ENCODE data around the gene FAM120B. TPM values are rescaled to one million over a fixed set of nuclear protein-coding genes. Genes with fewer than 3 reads are reported as not detected.
"Not testable (repeated sequence)": the region's sequence is repeated elsewhere in the genome, so short reads cannot be mapped to it uniquely, and the experiment has no call there.

Gene FAM120B
- total RNA-seq, 1 experiment from 2014 or later: 15.2 TPM

DNA sequence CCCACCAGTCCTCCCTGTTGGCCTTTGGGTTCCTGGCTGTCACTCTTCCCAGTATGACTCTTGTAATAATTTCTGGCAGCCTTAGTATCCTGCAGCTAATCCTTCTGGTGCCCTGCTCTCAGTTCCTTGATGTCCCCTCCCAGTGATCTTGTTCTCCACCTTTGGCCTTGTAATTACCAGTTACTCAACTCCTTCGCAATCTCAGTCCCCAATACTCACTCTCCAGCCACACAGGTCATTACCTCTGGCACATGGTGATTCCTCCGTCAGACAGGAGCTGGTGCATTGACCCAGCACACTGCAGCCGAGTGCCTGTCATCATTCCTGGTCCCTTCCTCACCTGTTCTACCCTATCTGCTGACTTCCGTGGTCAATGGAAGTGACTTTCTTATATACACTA, 101.4 kb downstream of the FAM120B start:
- no peak for ATAC-seq
- Mint-ChIP-seq H3K27me3 (ENCODE audit: low read depth) (no peaks in the 10 kb centered on the region), H3K4me1 (peaks cover 19% of the 10 kb centered on the region), H3K36me3 (peaks cover 28% of the 10 kb centered on the region), H3K27ac (no peak overlapping the region), H3K9me3 (no peaks in the 10 kb centered on the region), H3K4me3 (no peak overlapping the region)
- no peak for TF ChIP-seq OVOL2 (CRISPR knock-in tag; IDR thresholded peaks at IDR 0.05; ENCODE audit: borderline replicate concordance)
- no peak for TF ChIP-seq ZNF121 (CRISPR knock-in tag; IDR thresholded peaks at IDR 0.05)
- no peak for TF ChIP-seq TP53 (CRISPR knock-in tag; IDR thresholded peaks at IDR 0.05)
- TF ChIP-seq TCF7 (CRISPR knock-in tag; IDR thresholded peaks at IDR 0.05; ENCODE audit: low read depth): no peak
- TF ChIP-seq, protein P1, sequence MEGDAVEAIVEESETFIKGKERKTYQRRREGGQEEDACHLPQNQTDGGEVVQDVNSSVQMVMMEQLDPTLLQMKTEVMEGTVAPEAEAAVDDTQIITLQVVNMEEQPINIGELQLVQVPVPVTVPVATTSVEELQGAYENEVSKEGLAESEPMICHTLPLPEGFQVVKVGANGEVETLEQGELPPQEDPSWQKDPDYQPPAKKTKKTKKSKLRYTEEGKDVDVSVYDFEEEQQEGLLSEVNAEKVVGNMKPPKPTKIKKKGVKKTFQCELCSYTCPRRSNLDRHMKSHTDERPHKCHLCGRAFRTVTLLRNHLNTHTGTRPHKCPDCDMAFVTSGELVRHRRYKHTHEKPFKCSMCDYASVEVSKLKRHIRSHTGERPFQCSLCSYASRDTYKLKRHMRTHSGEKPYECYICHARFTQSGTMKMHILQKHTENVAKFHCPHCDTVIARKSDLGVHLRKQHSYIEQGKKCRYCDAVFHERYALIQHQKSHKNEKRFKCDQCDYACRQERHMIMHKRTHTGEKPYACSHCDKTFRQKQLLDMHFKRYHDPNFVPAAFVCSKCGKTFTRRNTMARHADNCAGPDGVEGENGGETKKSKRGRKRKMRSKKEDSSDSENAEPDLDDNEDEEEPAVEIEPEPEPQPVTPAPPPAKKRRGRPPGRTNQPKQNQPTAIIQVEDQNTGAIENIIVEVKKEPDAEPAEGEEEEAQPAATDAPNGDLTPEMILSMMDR (IDR thresholded peaks at IDR 0.05): no peak
- no peak for TF ChIP-seq IRF1 (CRISPR knock-in tag; IDR thresholded peaks at IDR 0.05)
- TF ChIP-seq, protein P2, sequence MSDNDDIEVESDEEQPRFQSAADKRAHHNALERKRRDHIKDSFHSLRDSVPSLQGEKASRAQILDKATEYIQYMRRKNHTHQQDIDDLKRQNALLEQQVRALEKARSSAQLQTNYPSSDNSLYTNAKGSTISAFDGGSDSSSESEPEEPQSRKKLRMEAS (CRISPR knock-in tag; IDR thresholded peaks at IDR 0.05): no peak
- TF ChIP-seq EMX1 (CRISPR knock-in tag; IDR thresholded peaks at IDR 0.05): no peak
- TF ChIP-seq, protein P3, sequence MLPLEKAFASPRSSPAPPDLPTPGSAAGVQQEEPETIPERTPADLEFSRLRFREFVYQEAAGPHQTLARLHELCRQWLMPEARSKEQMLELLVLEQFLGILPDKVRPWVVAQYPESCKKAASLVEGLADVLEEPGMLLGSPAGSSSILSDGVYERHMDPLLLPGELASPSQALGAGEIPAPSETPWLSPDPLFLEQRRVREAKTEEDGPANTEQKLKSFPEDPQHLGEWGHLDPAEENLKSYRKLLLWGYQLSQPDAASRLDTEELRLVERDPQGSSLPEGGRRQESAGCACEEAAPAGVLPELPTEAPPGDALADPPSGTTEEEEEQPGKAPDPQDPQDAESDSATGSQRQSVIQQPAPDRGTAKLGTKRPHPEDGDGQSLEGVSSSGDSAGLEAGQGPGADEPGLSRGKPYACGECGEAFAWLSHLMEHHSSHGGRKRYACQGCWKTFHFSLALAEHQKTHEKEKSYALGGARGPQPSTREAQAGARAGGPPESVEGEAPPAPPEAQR (CRISPR knock-in tag; IDR thresholded peaks at IDR 0.05): no peak
- TF ChIP-seq, protein P4, sequence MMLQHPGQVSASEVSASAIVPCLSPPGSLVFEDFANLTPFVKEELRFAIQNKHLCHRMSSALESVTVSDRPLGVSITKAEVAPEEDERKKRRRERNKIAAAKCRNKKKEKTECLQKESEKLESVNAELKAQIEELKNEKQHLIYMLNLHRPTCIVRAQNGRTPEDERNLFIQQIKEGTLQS (CRISPR knock-in tag; conservative IDR thresholded peaks at IDR 0.05): no peak
- TF ChIP-seq CDX4 (CRISPR knock-in tag; IDR thresholded peaks at IDR 0.05; ENCODE audit: borderline replicate concordance): no peak
- TF ChIP-seq, protein P5, sequence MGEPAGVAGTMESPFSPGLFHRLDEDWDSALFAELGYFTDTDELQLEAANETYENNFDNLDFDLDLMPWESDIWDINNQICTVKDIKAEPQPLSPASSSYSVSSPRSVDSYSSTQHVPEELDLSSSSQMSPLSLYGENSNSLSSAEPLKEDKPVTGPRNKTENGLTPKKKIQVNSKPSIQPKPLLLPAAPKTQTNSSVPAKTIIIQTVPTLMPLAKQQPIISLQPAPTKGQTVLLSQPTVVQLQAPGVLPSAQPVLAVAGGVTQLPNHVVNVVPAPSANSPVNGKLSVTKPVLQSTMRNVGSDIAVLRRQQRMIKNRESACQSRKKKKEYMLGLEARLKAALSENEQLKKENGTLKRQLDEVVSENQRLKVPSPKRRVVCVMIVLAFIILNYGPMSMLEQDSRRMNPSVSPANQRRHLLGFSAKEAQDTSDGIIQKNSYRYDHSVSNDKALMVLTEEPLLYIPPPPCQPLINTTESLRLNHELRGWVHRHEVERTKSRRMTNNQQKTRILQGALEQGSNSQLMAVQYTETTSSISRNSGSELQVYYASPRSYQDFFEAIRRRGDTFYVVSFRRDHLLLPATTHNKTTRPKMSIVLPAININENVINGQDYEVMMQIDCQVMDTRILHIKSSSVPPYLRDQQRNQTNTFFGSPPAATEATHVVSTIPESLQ (CRISPR knock-in tag; IDR thresholded peaks at IDR 0.05): no peak
- TF ChIP-seq, protein P6, sequence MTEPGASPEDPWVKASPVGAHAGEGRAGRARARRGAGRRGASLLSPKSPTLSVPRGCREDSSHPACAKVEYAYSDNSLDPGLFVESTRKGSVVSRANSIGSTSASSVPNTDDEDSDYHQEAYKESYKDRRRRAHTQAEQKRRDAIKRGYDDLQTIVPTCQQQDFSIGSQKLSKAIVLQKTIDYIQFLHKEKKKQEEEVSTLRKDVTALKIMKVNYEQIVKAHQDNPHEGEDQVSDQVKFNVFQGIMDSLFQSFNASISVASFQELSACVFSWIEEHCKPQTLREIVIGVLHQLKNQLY (CRISPR knock-in tag; IDR thresholded peaks at IDR 0.05): no peak
- ChIA-PET POLR2A (no interaction called here), CTCF (no interaction called here)
- no peak for DNase-seq (ENCODE audit: low spot score)

- H3K9me3 Mint-ChIP-seq; CTCF ChIA-PET; H3K27ac Mint-ChIP-seq; ATAC-seq; POLR2A ChIA-PET; DNase-seq (ENCODE audit: low spot score); H3K4me3 Mint-ChIP-seq; H3K27me3 Mint-ChIP-seq (ENCODE audit: low read depth); H3K4me1 Mint-ChIP-seq: not testable (repeated sequence)
- H3K36me3 Mint-ChIP-seq: peaks cover 21% of the 10 kb centered on the region
These were observed 103.2 kb downstream of the FAM120B start for GRCh38 chr6:170409746-170410145.

DNA sequence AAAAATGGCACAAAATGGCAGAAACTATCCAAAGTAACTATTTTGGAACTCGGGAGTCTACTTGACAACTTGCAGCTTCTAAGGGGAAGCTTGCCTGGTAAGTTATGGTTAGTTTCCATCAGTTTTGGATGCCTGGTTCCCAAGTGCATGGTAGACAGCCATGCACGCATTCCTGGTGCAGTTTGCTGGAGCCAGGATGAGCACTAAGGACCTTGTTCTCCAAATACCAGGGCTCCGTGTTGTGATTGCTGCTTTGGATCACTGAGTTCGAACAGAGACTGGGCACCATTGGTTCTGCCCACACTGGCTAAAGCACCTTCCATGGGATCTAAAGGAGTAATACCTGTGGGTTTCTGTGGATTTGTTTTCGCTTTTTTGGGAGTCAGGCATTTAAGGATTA, 103.7 kb downstream of the FAM120B start:
- Mint-ChIP-seq H3K36me3 (peaks cover 16% of the 10 kb centered on the region), H3K4me3 (no peak overlapping the region), H3K27me3 (ENCODE audit: low read depth) (no peaks in the 10 kb centered on the region), H3K9me3 (peaks cover 5% of the 10 kb centered on the region; the same call in 1 of the 2 replicates), H3K4me1 (no peaks in the 10 kb centered on the region), H3K27ac (no peak overlapping the region)
- ChIA-PET CTCF (no interaction called here), POLR2A (no interaction called here)
- ATAC-seq (no peak), DNase-seq (ENCODE audit: low spot score) (no peak)
- no peak for TF ChIP-seq ELF4 (CRISPR knock-in tag; IDR thresholded peaks at IDR 0.05; ENCODE audit: low read depth)
- no peak for TF ChIP-seq ZNF671 (CRISPR knock-in tag; IDR thresholded peaks at IDR 0.05)
- TF ChIP-seq, protein P5 (CRISPR knock-in tag; IDR thresholded peaks at IDR 0.05): no peak
- TF ChIP-seq, protein P7, sequence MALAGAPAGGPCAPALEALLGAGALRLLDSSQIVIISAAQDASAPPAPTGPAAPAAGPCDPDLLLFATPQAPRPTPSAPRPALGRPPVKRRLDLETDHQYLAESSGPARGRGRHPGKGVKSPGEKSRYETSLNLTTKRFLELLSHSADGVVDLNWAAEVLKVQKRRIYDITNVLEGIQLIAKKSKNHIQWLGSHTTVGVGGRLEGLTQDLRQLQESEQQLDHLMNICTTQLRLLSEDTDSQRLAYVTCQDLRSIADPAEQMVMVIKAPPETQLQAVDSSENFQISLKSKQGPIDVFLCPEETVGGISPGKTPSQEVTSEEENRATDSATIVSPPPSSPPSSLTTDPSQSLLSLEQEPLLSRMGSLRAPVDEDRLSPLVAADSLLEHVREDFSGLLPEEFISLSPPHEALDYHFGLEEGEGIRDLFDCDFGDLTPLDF (CRISPR knock-in tag; IDR thresholded peaks at IDR 0.05): no peak
- TF ChIP-seq MXD4 (CRISPR knock-in tag; IDR thresholded peaks at IDR 0.05; ENCODE audit: borderline replicate concordance): no peak
- no peak for TF ChIP-seq TEAD1 (CRISPR knock-in tag; IDR thresholded peaks at IDR 0.05)
- TF ChIP-seq ATF1 (CRISPR knock-in tag; IDR thresholded peaks at IDR 0.05): no peak
- TF ChIP-seq FOXP1 (CRISPR knock-in tag; IDR thresholded peaks at IDR 0.05; ENCODE audit: borderline replicate concordance): no peak
- TF ChIP-seq ZNF416 (CRISPR knock-in tag; IDR thresholded peaks at IDR 0.05): no peak
- no peak for TF ChIP-seq SOX15 (CRISPR knock-in tag; IDR thresholded peaks at IDR 0.05)

Measured in WTC11 (cell line).